PC-9 (cell line): ENCODE results near the gene ARSI. TPM values are rescaled to one million over a fixed set of nuclear protein-coding genes. Genes with fewer than 3 reads are reported as not detected.

Source experiments
- BruUV-seq: library from RNA; stranded (reverse); fragments of 400-500 nt; replicated peaks from 2 replicates; lab custom pipeline; 2021; lab: Mats Ljungman, UMichigan
- CTCF ChIA-PET: fragments of 300-600 bp; sonication (Branson Sonifier 250); formaldehyde crosslinking; loops from one replicate; lab custom pipeline; 2022; ENCODE audit warnings: antibody characterized with exemption; lab: Charles Lee
- POLR2A ChIA-PET: fragments of 300-600 bp; sonication (Branson Sonifier 250); formaldehyde crosslinking; loops from one replicate; lab custom pipeline; 2022; ENCODE audit warnings: antibody characterized with exemption; ENCODE audit not compliant: unreplicated experiment; lab: Charles Lee
- DNase-seq, 2 experiments: peaks; one replicate each; pipeline versions ENCODE4 v3.0.0 to v3.0.0-alpha.2; 2015 to 2022; ENCODE audit warnings: mixed read lengths in 1 of 2
- H2AFZ ChIP-seq: fragments of 200-600 bp; sonication (generic); 2 replicates; pipeline ENCODE4 v1.8.1; 2017; ENCODE audit warnings: antibody characterized with exemption
- H3F3A ChIP-seq: fragments of 200-600 bp; sonication (generic); 2 replicates; pipeline ENCODE4 v1.8.1; 2017; ENCODE audit warnings: antibody characterized with exemption, mild to moderate bottlenecking, low read depth; ENCODE audit not compliant: insufficient read depth
- H3K27ac ChIP-seq: fragments of 200-600 bp; sonication (generic); 2 replicates; pipeline ENCODE4 v1.6.1; 2016; ENCODE audit warnings: mixed run types
- H3K27me3 ChIP-seq: fragments of 200-600 bp; sonication (generic); 2 replicates; pipeline ENCODE4 v1.6.1; 2016; ENCODE audit warnings: low read depth, mixed run types; ENCODE audit not compliant: insufficient read depth
- H3K36me3 ChIP-seq: fragments of 200-600 bp; sonication (generic); 2 replicates; pipeline ENCODE4 v1.6.1; 2016; ENCODE audit warnings: low read depth, mixed run types
- H3K4me1 ChIP-seq: fragments of 200-600 bp; sonication (generic); replicated peaks from 2 replicates; pipeline ENCODE4 v1.6.1; 2016; ENCODE audit warnings: mixed run types; ENCODE audit not compliant: insufficient read depth
- H3K4me2 ChIP-seq: fragments of 200-600 bp; sonication (generic); 2 replicates; pipeline ENCODE4 v1.6.1; 2017; ENCODE audit warnings: mixed run types
- H3K4me3 ChIP-seq: fragments of 200-600 bp; sonication (generic); 2 replicates; pipeline ENCODE4 v1.6.1; 2016; ENCODE audit warnings: mixed run types
- H3K79me2 ChIP-seq: fragments of 200-600 bp; sonication (generic); 2 replicates; pipeline ENCODE4 v1.6.1; 2017; ENCODE audit warnings: low read depth, mixed run types
- H3K9me2 ChIP-seq: fragments of 200-600 bp; sonication (generic); 2 replicates; pipeline ENCODE4 v1.8.1; 2017; ENCODE audit warnings: mild to moderate bottlenecking; ENCODE audit not compliant: insufficient read depth
- H3K9me3 ChIP-seq: fragments of 200-600 bp; sonication (generic); 2 replicates; pipeline ENCODE4 v1.8.1; 2016; ENCODE audit warnings: low read depth; ENCODE audit not compliant: insufficient read depth
- H4K20me1 ChIP-seq: fragments of 200-600 bp; sonication (generic); 2 replicates; pipeline ENCODE4 v1.8.1; 2017; ENCODE audit not compliant: insufficient read depth
- EZH2 ChIP-seq: fragments of 200-600 bp; sonication (generic); IDR thresholded peaks from 2 replicates; pipeline ENCODE4 v1.8.0; 2017; ENCODE audit warnings: antibody characterized with exemption, low read depth
- intact Hi-C: fragments of 100-400 bp; cut with micrococcal nuclease; formaldehyde crosslinking; loops from one replicate; pipeline ENCODE4 v1.10.0; 2022; ENCODE audit not compliant: unreplicated experiment
- total RNA-seq: library from RNA; stranded (reverse); gene quantifications from 2 replicates; pipeline ENCODE4 v1.2.3, GENCODE V29; 2021
- TF ChIP-seq, protein P1 (sequence below): fragments of 200-600 bp; sonication (generic); conservative IDR thresholded peaks from 2 replicates; pipeline ENCODE4 v1.6.1; 2017; ENCODE audit warnings: mixed run types, antibody characterized with exemption, mild to moderate bottlenecking, moderate library complexity

ARSI gene
- total RNA-seq, 1 experiment from 2014 or later: 2.6 TPM

DNA sequence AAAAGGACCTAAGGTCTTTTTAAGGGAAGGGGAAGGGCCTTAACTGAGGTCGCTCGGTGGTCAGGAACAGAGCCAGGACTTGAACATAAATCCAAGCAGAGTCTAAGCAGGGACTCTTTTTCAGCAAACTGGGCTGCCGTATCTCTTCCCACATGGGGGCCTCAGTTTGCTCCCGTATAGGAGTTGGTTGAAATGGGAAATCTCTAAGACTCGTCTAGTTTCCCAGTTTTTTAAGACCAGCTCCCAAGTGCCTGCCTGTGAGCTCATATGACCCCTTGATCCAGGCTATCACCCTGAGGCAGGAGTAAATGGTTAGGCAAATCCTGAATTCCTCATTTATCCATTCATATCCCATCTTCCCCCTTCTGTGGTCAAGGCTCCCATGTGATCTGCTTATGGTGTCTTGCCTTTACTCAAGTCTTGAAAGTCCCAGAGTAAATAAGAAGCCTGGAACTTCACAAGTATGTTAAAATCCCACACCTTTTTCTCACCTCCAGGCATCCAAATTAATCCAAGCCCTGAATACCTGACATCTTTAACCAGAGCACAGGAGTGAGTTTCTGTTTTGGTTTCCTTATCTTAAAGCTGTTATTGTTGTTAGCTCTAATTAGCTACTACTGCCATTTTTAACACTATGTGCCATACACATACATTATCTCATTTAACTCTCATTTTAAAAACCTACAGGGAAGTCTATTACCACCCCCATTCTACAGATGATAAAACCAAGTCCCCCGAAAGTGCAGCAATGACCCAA is 3.0 kb downstream of the ARSI start:
- Histone ChIP-seq H3K27me3 (no peaks in the 10 kb centered on the region), H3K9me2 (no peaks in the 10 kb centered on the region), H3K9me3 (no peaks in the 10 kb centered on the region), H3K4me2 (no peak overlapping the region), H2AFZ (no peak overlapping the region), H3K79me2 (no peaks in the 10 kb centered on the region), H3K36me3 (no peaks in the 10 kb centered on the region), H3K4me1 (peaks cover 22% of the 10 kb centered on the region), H3K27ac (no peak overlapping the region), H4K20me1 (no peaks in the 10 kb centered on the region), H3K4me3 (no peak overlapping the region), H3F3A (peaks cover 18% of the 10 kb centered on the region)
- BruUV-seq: no TSS peak
- intact Hi-C loops: loop anchor here (5.0 kb wide), 1 partner anchor 53 kb away; no protein-coding TSS in a partner anchor
- ChIA-PET CTCF (no interaction called here), POLR2A (interaction anchor here (0.5 to 0.9 kb wide), 4 partner anchors 11 to 955 kb away, joined by 4 to 5 read pairs (median 4); partner anchors contain the start of gene GRPEL2)
- peak in 1 of 2 experiments; percentile 57 for DNase-seq
- TF ChIP-seq, protein P1, sequence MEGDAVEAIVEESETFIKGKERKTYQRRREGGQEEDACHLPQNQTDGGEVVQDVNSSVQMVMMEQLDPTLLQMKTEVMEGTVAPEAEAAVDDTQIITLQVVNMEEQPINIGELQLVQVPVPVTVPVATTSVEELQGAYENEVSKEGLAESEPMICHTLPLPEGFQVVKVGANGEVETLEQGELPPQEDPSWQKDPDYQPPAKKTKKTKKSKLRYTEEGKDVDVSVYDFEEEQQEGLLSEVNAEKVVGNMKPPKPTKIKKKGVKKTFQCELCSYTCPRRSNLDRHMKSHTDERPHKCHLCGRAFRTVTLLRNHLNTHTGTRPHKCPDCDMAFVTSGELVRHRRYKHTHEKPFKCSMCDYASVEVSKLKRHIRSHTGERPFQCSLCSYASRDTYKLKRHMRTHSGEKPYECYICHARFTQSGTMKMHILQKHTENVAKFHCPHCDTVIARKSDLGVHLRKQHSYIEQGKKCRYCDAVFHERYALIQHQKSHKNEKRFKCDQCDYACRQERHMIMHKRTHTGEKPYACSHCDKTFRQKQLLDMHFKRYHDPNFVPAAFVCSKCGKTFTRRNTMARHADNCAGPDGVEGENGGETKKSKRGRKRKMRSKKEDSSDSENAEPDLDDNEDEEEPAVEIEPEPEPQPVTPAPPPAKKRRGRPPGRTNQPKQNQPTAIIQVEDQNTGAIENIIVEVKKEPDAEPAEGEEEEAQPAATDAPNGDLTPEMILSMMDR: no peak

DNA sequence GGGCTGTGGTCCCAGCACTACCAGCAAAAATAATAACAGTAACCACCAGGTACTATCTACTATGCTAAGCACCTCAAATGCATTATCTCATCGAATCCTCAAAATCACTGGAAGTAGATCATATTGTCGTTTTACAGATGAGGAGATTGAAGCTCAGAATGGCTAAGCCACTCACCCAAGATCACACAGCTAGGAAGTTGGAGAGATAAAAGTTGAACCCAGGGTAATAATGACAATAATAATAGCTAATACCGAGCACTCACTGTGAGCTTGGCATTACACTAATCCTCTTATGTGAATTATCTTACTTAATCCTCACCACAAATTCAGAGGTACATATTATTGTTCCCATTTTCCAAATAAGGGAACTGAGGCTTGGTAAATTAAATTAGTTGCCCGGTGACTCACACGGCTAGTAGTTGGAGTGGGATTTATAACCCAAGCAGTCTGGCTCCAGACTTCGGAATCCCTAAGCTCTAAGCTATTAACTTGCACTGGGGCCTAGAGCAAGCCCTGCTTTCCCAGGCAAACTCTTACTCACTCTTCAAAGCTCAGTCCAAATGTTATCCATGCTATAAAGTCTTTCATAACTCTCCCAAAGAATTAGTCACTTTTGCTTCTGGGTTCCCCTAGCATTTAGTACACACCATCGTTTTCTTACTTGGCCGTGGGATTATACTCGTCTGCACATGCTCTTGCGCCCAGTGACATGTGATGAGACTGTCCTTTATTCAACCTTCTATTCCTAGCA is 3.8 kb downstream of the ARSI start:
- no peaks in the 10 kb centered on the region for H3K79me2 ChIP-seq
- H2AFZ ChIP-seq: no peak overlapping the region

DNA sequence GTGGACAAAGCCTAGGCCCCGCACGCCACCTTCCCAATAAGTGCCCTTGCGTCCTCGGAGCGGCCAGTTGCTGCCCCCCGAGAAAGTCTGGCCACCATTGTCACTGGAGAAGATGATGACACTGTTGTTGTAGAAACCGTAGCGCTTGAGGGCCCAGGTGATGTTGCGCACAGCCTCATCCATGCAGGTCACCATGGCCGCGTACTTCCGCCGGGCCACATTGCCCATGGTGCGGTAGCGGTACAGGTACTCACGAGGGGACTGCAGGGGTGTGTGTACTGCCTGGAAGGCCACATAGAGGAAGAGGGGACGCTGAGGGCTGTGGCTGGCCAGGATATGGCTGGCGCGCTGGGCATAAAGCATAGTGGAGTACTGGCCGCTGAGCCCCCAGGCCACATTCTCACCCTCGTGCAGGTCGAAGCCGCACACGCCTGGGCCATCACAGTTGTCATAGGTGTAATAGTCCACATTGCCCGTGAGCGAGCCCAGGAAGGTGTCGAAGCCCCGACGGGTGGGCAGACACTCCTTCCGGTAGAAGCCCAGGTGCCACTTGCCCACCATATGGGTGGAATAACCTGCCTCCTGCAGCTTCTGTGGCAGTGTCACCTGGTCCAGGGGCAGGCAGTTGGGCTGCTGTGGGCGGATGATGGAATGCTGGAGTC is 4.6 kb downstream of the ARSI start:
- intact Hi-C loops: no loop called here
- DNase-seq: no peak
- Histone ChIP-seq H3K79me2 (no peaks in the 10 kb centered on the region), H4K20me1 (no peaks in the 10 kb centered on the region), H3K36me3 (no peaks in the 10 kb centered on the region), H3K27ac (no peak overlapping the region), H3K9me3 (no peaks in the 10 kb centered on the region), H3F3A (peaks cover 9% of the 10 kb centered on the region; the same call in 1 of the 2 replicates), H2AFZ (no peak overlapping the region), H3K9me2 (no peaks in the 10 kb centered on the region), H3K4me1 (peaks cover 11% of the 10 kb centered on the region), H3K4me3 (no peak overlapping the region), H3K27me3 (no peaks in the 10 kb centered on the region), H3K4me2 (no peak overlapping the region)
- ChIA-PET CTCF (no interaction called here), POLR2A (no interaction called here)
- TF ChIP-seq, protein P1: no peak
- TF ChIP-seq EZH2: no peak
- no TSS peak for BruUV-seq

More for the DNA sequence above, 3.8 kb downstream of the ARSI start:
- no peak for TF ChIP-seq EZH2
- TF ChIP-seq, protein P1: no peak
- Histone ChIP-seq H3K4me2 (no peak overlapping the region), H3K27me3 (no peaks in the 10 kb centered on the region), H4K20me1 (no peaks in the 10 kb centered on the region), H3F3A (peaks cover 15% of the 10 kb centered on the region), H3K4me3 (no peak overlapping the region), H3K9me3 (no peaks in the 10 kb centered on the region), H3K9me2 (no peaks in the 10 kb centered on the region), H3K27ac (no peak overlapping the region), H3K36me3 (no peaks in the 10 kb centered on the region), H3K4me1 (peaks cover 16% of the 10 kb centered on the region)
- intact Hi-C loops: no loop called here
- no TSS peak for BruUV-seq
- ChIA-PET POLR2A (interaction anchor here (0.9 kb wide), 1 partner anchor 75 kb away, joined by 4 read pairs; no protein-coding TSS in a partner anchor), CTCF (no interaction called here)
- no peak for DNase-seq
